GM03348 (cell line): Measurements from ENCODE around the gene MOCS1.
"Not testable (repeated sequence)": the region's sequence is repeated elsewhere in the genome, so short reads cannot be mapped to it uniquely, and the experiment has no call there.

Experiments used
- DNase-seq: peaks from one replicate; pipeline ENCODE4 v3.0.0; 2012; ENCODE audit warnings: low spot score

Gene MOCS1

GRCh38 chr6:39934131-39934757, at the start of gene MOCS1:
MOCS1 (minus strand) TSS chr6:39934462; CDS start chr6:39934417, 45 bp downstream.
- peak; percentile 96 for DNase-seq

- no peak for DNase-seq
Measured at GRCh38 chr6:39984051-39984450, 49.8 kb upstream of the MOCS1 start.

GRCh38 chr6:39983193-39983592, 48.9 kb upstream of the MOCS1 start:
- DNase-seq = no peak

GRCh38 chr6:39982720-39983119, 48.5 kb upstream of the MOCS1 start:
- DNase-seq = no peak

- DNase-seq = peak; percentile 68
Measured at GRCh38 chr6:39980839-39981580, 46.7 kb upstream of the MOCS1 start.

GRCh38 chr6:39979461-39980328, 45.4 kb upstream of the MOCS1 start:
- DNase-seq = no peak

- DNase-seq = no peak
Measured at GRCh38 chr6:39978240-39978639, 44.0 kb upstream of the MOCS1 start.

- DNase-seq = no peak
Measured at GRCh38 chr6:39973661-39974060, 39.4 kb upstream of the MOCS1 start.

- not testable (repeated sequence) for DNase-seq
Measured at GRCh38 chr6:39972717-39973116, 38.5 kb upstream of the MOCS1 start.

GRCh38 chr6:39971131-39971530, 36.9 kb upstream of the MOCS1 start:
- DNase-seq = not testable (repeated sequence)

GRCh38 chr6:39965751-39966150, 31.5 kb upstream of the MOCS1 start:
- no peak for DNase-seq

GRCh38 chr6:39964530-39964929, 30.3 kb upstream of the MOCS1 start:
- no peak for DNase-seq

- DNase-seq = no peak
Measured at GRCh38 chr6:39964094-39964493, 29.8 kb upstream of the MOCS1 start.

- no peak for DNase-seq
Measured at GRCh38 chr6:39962831-39963230, 28.6 kb upstream of the MOCS1 start.

GRCh38 chr6:39961178-39961577, 26.9 kb upstream of the MOCS1 start:
- DNase-seq = peak; percentile 13

GRCh38 chr6:39958947-39959346, 24.7 kb upstream of the MOCS1 start:
- no peak for DNase-seq

- peak; percentile 12 for DNase-seq
Measured at GRCh38 chr6:39956936-39957335, 22.7 kb upstream of the MOCS1 start.

- no peak for DNase-seq
Measured at GRCh38 chr6:39953076-39953618, 18.9 kb upstream of the MOCS1 start.

GRCh38 chr6:39952167-39952566, 17.9 kb upstream of the MOCS1 start:
- DNase-seq = peak; percentile 61

- no peak for DNase-seq
Measured at GRCh38 chr6:39951716-39952115, 17.5 kb upstream of the MOCS1 start.

GRCh38 chr6:39951191-39951590, 16.9 kb upstream of the MOCS1 start:
- DNase-seq = no peak

GRCh38 chr6:39950125-39950720, 16.0 kb upstream of the MOCS1 start:
- no peak for DNase-seq
